Osteoblast (primary cell): ENCODE measurements around the gene HTD2. TPM values are rescaled to one million over a fixed set of nuclear protein-coding genes. Genes with fewer than 3 reads are reported as not detected.

ENCODE experiments used
- DNase-seq: peaks from one replicate; pipeline ENCODE4 v3.0.0; 2011; ENCODE audit warnings: low spot score, mixed read lengths; ENCODE audit not compliant: insufficient read length; ENCODE audit errors: missing footprints
- H2AFZ ChIP-seq: 2 replicates; pipeline ENCODE4 v1.6.0; 2011; ENCODE audit warnings: mild to moderate bottlenecking, low read length
- H3K27ac ChIP-seq: 2 replicates; pipeline ENCODE4 v1.5.1; 2011; ENCODE audit warnings: mild to moderate bottlenecking, low read depth, low read length, moderate library complexity
- H3K27me3 ChIP-seq: 2 replicates; pipeline ENCODE4 v1.6.0; 2012; ENCODE audit warnings: mild to moderate bottlenecking, control low read depth, inconsistent platforms, low read length, moderate library complexity; ENCODE audit not compliant: insufficient read depth
- H3K36me3 ChIP-seq: 2 replicates; pipeline ENCODE4 v1.5.1; 2011; ENCODE audit warnings: mild to moderate bottlenecking, low read length, control low read depth, moderate library complexity; ENCODE audit not compliant: insufficient read depth
- H3K4me1 ChIP-seq: 2 replicates; pipeline ENCODE4 v1.5.1; 2011; ENCODE audit warnings: mild to moderate bottlenecking, low read length, control low read depth, moderate library complexity; ENCODE audit not compliant: insufficient read depth
- H3K4me2 ChIP-seq: 2 replicates; pipeline ENCODE4 v1.6.0; 2011; ENCODE audit warnings: mild to moderate bottlenecking, low read length; ENCODE audit not compliant: insufficient read depth
- H3K4me3 ChIP-seq: fragments of 200-600 bp; sonication (generic); 3 replicates; pipeline ENCODE4 v1.5.1; 2012; ENCODE audit warnings: mild to moderate bottlenecking, low read length, inconsistent platforms; ENCODE audit not compliant: insufficient read depth
- H3K79me2 ChIP-seq: 2 replicates; pipeline ENCODE4 v1.6.0; 2012; ENCODE audit warnings: mild to moderate bottlenecking, low read length, control low read depth, inconsistent platforms; ENCODE audit not compliant: insufficient read depth
- H3K9me3 ChIP-seq: 2 replicates; pipeline ENCODE4 v1.5.1; 2011; ENCODE audit warnings: low read depth, low read length, control low read depth
- H4K20me1 ChIP-seq: 2 replicates; pipeline ENCODE4 v1.6.0; 2012; ENCODE audit warnings: mild to moderate bottlenecking, low read length, control low read depth; ENCODE audit not compliant: insufficient read depth
- CTCF ChIP-seq: IDR thresholded peaks from 2 replicates; pipeline ENCODE4 v1.5.1; 2011; ENCODE audit warnings: mild to moderate bottlenecking, low read depth, low read length, moderate library complexity; ENCODE audit errors: extremely low read depth
- total RNA-seq: library from RNA; depleted of rRNA; stranded (reverse); fragments of >200 nt; gene quantifications from 2 replicates; pipeline ENCODE4 v1.2.3, GENCODE V29; 2012

The HTD2 gene
- total RNA-seq, 1 donor: 6.2 TPM

GRCh38 chr3:58317811-58318210 lies 11.5 kb downstream of the HTD2 start:
- Histone ChIP-seq H3K79me2 (peaks cover 21% of the 10 kb centered on the region), H3K27ac (no peak overlapping the region), H3K4me1 (no peaks in the 10 kb centered on the region), H3K9me3 (no peaks in the 10 kb centered on the region), H4K20me1 (no peaks in the 10 kb centered on the region), H2AFZ (no peak overlapping the region), H3K27me3 (no peaks in the 10 kb centered on the region), H3K4me3 (no peak overlapping the region), H3K36me3 (peaks cover 61% of the 10 kb centered on the region), H3K4me2 (no peak overlapping the region)
- TF ChIP-seq CTCF: no peak
- no peak for DNase-seq

- DNase-seq: no peak
- TF ChIP-seq CTCF: no peak
- H3K27me3 ChIP-seq: no peaks in the 10 kb centered on the region
- H2AFZ ChIP-seq: no peak overlapping the region
- peaks cover 28% of the 10 kb centered on the region for H3K36me3 ChIP-seq
- H3K4me1 ChIP-seq: peaks cover 14% of the 10 kb centered on the region
- no peak overlapping the region for H3K4me2 ChIP-seq
- no peak overlapping the region for H3K4me3 ChIP-seq
- H4K20me1 ChIP-seq: no peaks in the 10 kb centered on the region
- no peaks in the 10 kb centered on the region for H3K9me3 ChIP-seq
- no peak overlapping the region for H3K27ac ChIP-seq
- peaks cover 5% of the 10 kb centered on the region for H3K79me2 ChIP-seq
These were observed 15.5 kb downstream of the HTD2 start for GRCh38 chr3:58321791-58322190.

GRCh38 chr3:58322793-58323192 lies 16.5 kb downstream of the HTD2 start:
- no peak for TF ChIP-seq CTCF
- H3K4me1 ChIP-seq: peaks cover 14% of the 10 kb centered on the region
- H3K36me3 ChIP-seq: peaks cover 18% of the 10 kb centered on the region
- no peak overlapping the region for H3K4me2 ChIP-seq
- no peak overlapping the region for H3K4me3 ChIP-seq
- no peak for DNase-seq
- peaks cover 2% of the 10 kb centered on the region for H3K79me2 ChIP-seq
- H2AFZ ChIP-seq: no peak overlapping the region
- no peaks in the 10 kb centered on the region for H3K27me3 ChIP-seq
- no peaks in the 10 kb centered on the region for H3K9me3 ChIP-seq
- no peaks in the 10 kb centered on the region for H4K20me1 ChIP-seq
- H3K27ac ChIP-seq: no peak overlapping the region

GRCh38 chr3:58323529-58324390 lies 17.4 kb downstream of the HTD2 start:
- peaks cover 14% of the 10 kb centered on the region for H3K4me1 ChIP-seq
- H3K4me2 ChIP-seq: no peak overlapping the region
- H3K27me3 ChIP-seq: no peaks in the 10 kb centered on the region
- H4K20me1 ChIP-seq: no peaks in the 10 kb centered on the region
- no peak overlapping the region for H2AFZ ChIP-seq
- H3K27ac ChIP-seq: peak overlapping the region; percentile 62
- no peak for TF ChIP-seq CTCF
- H3K4me3 ChIP-seq: no peak overlapping the region
- peaks cover 9% of the 10 kb centered on the region for H3K36me3 ChIP-seq
- H3K79me2 ChIP-seq: no peaks in the 10 kb centered on the region
- no peaks in the 10 kb centered on the region for H3K9me3 ChIP-seq
- DNase-seq: no peak
